GM19023 (cell line): ENCODE measurements around the gene MGAT4A.
"Not testable (repeated sequence)": the region's sequence is repeated elsewhere in the genome, so short reads cannot be mapped to it uniquely, and the experiment has no call there.

Source experiments
- ATAC-seq: cut with Tn5 transposase; IDR thresholded peaks from one replicate; pipeline ENCODE4 v1.9.1; 2021; ENCODE audit warnings: mild to moderate bottlenecking, moderate library complexity; ENCODE audit not compliant: unreplicated experiment

Gene MGAT4A

GRCh38 chr2:98730707-98731040 lies 258 bp downstream of the MGAT4A start:
- ATAC-seq = peak; percentile 59

- ATAC-seq = no peak
These were observed 752 bp downstream of the MGAT4A start for GRCh38 chr2:98730053-98730706.

GRCh38 chr2:98729652-98730051 lies 1.3 kb downstream of the MGAT4A start:
- ATAC-seq = no peak

GRCh38 chr2:98728088-98728718 lies 2.7 kb downstream of the MGAT4A start:
- ATAC-seq = not testable (repeated sequence)

GRCh38 chr2:98727369-98728087 lies 3.4 kb downstream of the MGAT4A start:
- no peak for ATAC-seq

- ATAC-seq = no peak
These were observed 4.1 kb downstream of the MGAT4A start for GRCh38 chr2:98726735-98727368.

GRCh38 chr2:98726205-98726604 lies 4.7 kb downstream of the MGAT4A start:
- no peak for ATAC-seq

GRCh38 chr2:98720286-98720685 lies 10.6 kb downstream of the MGAT4A start:
- no peak for ATAC-seq

GRCh38 chr2:98717621-98718020 lies 13.3 kb downstream of the MGAT4A start:
- ATAC-seq = no peak

GRCh38 chr2:98716786-98717185 lies 14.1 kb downstream of the MGAT4A start:
- ATAC-seq = no peak

GRCh38 chr2:98715812-98716451 lies 15.0 kb downstream of the MGAT4A start:
- ATAC-seq = no peak

GRCh38 chr2:98713332-98714015 lies 17.5 kb downstream of the MGAT4A start:
- ATAC-seq = peak; percentile 74

GRCh38 chr2:98712145-98712544 lies 18.8 kb downstream of the MGAT4A start:
- ATAC-seq = no peak

- ATAC-seq = no peak
These were observed 19.4 kb downstream of the MGAT4A start for GRCh38 chr2:98711506-98711905.

- no peak for ATAC-seq
These were observed 20.2 kb downstream of the MGAT4A start for GRCh38 chr2:98710734-98711133.

GRCh38 chr2:98709535-98709934 lies 21.4 kb downstream of the MGAT4A start:
- no peak for ATAC-seq

GRCh38 chr2:98708396-98709186 lies 22.3 kb downstream of the MGAT4A start:
- ATAC-seq = no peak

- no peak for ATAC-seq
These were observed 24.3 kb downstream of the MGAT4A start for GRCh38 chr2:98706591-98706990.

GRCh38 chr2:98705333-98705617 lies 25.7 kb downstream of the MGAT4A start:
- no peak for ATAC-seq
